Forelimb muscle (tissue), 1 donor: ENCODE measurements around the gene TEX52. TPM values are rescaled to one million over a fixed set of nuclear protein-coding genes. Genes with fewer than 3 reads are reported as not detected.

Experiments used
- DNase-seq: peaks from one replicate; pipeline ENCODE4 v3.0.0-alpha.2; 2013; ENCODE audit warnings: low read depth
- polyA plus RNA-seq: library from polyadenylated mRNA; unstranded; fragments of 120-200 nt; gene quantifications from one replicate; pipeline ENCODE4 v1.2.1, GENCODE V29; 2013; ENCODE audit not compliant: insufficient read length

The TEX52 gene
- 1.2 TPM for polyA plus RNA-seq

GRCh38 chr12:2857021-2857431, at the start of gene TEX52:
TEX52 (minus strand) TSS chr12:2857039; CDS start chr12:2857026, 13 bp downstream.
- DNase-seq, result no peak

GRCh38 chr12:2904260-2904659, 47.4 kb upstream of the TEX52 start:
- no peak for DNase-seq

GRCh38 chr12:2902272-2902880, 45.5 kb upstream of the TEX52 start:
- DNase-seq, result no peak

GRCh38 chr12:2900642-2901041, 43.8 kb upstream of the TEX52 start:
- no peak for DNase-seq

GRCh38 chr12:2897418-2897817, 40.6 kb upstream of the TEX52 start:
- DNase-seq, result no peak

- no peak for DNase-seq
Observed at GRCh38 chr12:2895511-2895910, 38.7 kb upstream of the TEX52 start.

GRCh38 chr12:2895051-2895451, 38.2 kb upstream of the TEX52 start:
- DNase-seq, result no peak

- no peak for DNase-seq
Observed at GRCh38 chr12:2893007-2893406, 36.2 kb upstream of the TEX52 start.

GRCh38 chr12:2892246-2892645, 35.4 kb upstream of the TEX52 start:
- DNase-seq, result no peak

GRCh38 chr12:2891240-2892053, 34.6 kb upstream of the TEX52 start:
- DNase-seq, result no peak

GRCh38 chr12:2890388-2891239, 33.8 kb upstream of the TEX52 start, which contains the start of gene TULP3:
TULP3 (plus strand) TSS chr12:2890891; CDS start chr12:2890948, 57 bp downstream.
- peak; percentile 85 for DNase-seq

GRCh38 chr12:2890001-2890387, 33.2 kb upstream of the TEX52 start:
- no peak for DNase-seq

- DNase-seq, result no peak
Observed at GRCh38 chr12:2886768-2887450, 30.1 kb upstream of the TEX52 start.

GRCh38 chr12:2884810-2885209, 28.0 kb upstream of the TEX52 start:
- DNase-seq, result no peak

GRCh38 chr12:2879853-2880252, 23.0 kb upstream of the TEX52 start:
- no peak for DNase-seq

- DNase-seq, result no peak
Observed at GRCh38 chr12:2877953-2878732, 21.3 kb upstream of the TEX52 start.

- peak; percentile 84 for DNase-seq
Observed at GRCh38 chr12:2877047-2877952, 20.5 kb upstream of the TEX52 start, which contains the start of the genes FOXM1 and RHNO1. FOXM1 (minus strand) TSS chr12:2877174; CDS start chr12:2874478, 2,696 bp downstream. RHNO1 (plus strand) TSS chr12:2877223; CDS start chr12:2885367, 8,144 bp downstream.

- DNase-seq, result no peak
Observed at GRCh38 chr12:2876431-2877046, 19.7 kb upstream of the TEX52 start.
